Lower lobe of right lung (tissue), 2 donors: Measurements from ENCODE around the gene NPM3. TPM values are rescaled to one million over a fixed set of nuclear protein-coding genes. Genes with fewer than 3 reads are reported as not detected.
A peak's percentile ranks its signal among the peaks of the same experiment; 100 is the strongest.

Source experiments
- ATAC-seq, 2 donors: fragments of 200-7000 bp; cut with Tn5 transposase; one replicate each; pipeline ENCODE4 v1.9.1; 2020 to 2022; ENCODE audit warnings: mild to moderate bottlenecking in 2 of 2, moderate library complexity in 2 of 2
- DNase-seq: peaks from one replicate; pipeline ENCODE4 v3.0.0-alpha.2; 2020
- H3K27ac ChIP-seq: fragments of 200-600 bp; one replicate; pipeline ENCODE4 v1.8.0; 2022
- H3K27me3 ChIP-seq: fragments of 200-600 bp; one replicate; pipeline ENCODE4 v1.8.0; 2022; ENCODE audit warnings: low read depth
- H3K36me3 ChIP-seq: fragments of 200-600 bp; one replicate; pipeline ENCODE4 v1.8.0; 2022; ENCODE audit warnings: mild to moderate bottlenecking
- H3K4me1 ChIP-seq: fragments of 200-600 bp; one replicate; pipeline ENCODE4 v1.8.0; 2022
- H3K4me3 ChIP-seq: fragments of 200-600 bp; one replicate; pipeline ENCODE4 v1.8.0; 2022; ENCODE audit warnings: mild to moderate bottlenecking
- H3K9me3 ChIP-seq: fragments of 200-600 bp; one replicate; pipeline ENCODE4 v1.8.0; 2022
- intact Hi-C: fragments of 100-400 bp; cut with DNase I; formaldehyde crosslinking; loops from one replicate; pipeline ENCODE4 v1.11.0; 2022
- total RNA-seq: library from RNA; stranded (reverse); fragmentation: NEBNext Ultra II Directional; extraction: Animal tissue kit (Norgen Biotek cat#: 25700); gene quantifications from one replicate; pipeline ENCODE4 v1.2.1, GENCODE V29; 2021
- TF ChIP-seq, protein P1 (sequence below): fragments of 200-600 bp; IDR thresholded peaks from one replicate; pipeline ENCODE4 v1.8.0; 2022; ENCODE audit warnings: antibody characterized with exemption, mild to moderate bottlenecking
- donor health status: DM: no; HTN: yes; CAD: no; lungs with severe emphysema.

Gene NPM3
- total RNA-seq, 1 donor from 2014 or later: 17.4 TPM

DNA sequence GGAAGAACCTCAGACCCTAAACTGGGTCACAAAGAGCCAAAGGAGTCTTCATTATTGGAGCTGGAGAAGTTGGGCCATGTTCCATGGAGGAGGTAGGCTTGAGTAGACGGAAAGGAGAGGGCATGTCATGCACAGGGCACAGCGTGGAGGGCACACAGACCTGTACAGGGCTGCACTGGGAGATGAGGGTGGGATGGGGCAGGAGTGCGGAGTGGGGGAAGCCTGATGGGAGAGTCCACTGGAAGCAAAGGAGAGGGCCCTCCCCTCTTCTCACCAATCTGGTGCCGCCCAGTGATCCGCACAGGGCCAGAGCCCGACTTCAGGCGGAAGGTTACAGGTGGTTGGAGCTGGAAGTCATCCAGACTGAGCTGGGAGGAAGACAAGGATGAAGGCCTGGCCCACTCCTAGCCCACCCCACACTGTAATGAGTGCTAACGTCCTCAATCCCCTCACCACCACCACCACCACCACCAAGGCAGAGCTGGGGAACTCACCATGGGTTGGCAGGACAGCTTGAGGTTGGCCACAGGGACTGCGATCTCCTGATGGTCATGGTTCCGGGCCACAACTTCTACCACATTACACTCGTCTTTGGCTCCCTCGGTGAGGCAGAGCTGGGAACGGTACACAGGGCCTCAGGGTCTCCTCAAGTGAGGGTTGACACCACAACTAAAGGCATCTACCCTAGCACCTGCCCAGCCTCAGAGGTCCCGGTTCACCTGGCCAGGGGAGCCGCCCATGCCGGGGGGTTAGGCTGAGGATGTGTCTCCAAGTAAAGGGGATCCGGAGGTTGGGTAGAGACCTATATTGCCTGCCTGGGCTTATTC is 1.0 kb downstream of the NPM3 start:
- H3K9me3 ChIP-seq: no peaks in the 10 kb centered on the region
- peak overlapping the region; percentile 73 for H3K4me3 ChIP-seq
- ATAC-seq: no peak
- H3K27me3 ChIP-seq: peaks cover 20% of the 10 kb centered on the region
- intact Hi-C loops: no loop called here
- DNase-seq: no peak
- peaks cover 32% of the 10 kb centered on the region for H3K36me3 ChIP-seq
- H3K4me1 ChIP-seq: peaks cover 57% of the 10 kb centered on the region
- TF ChIP-seq, protein P1, sequence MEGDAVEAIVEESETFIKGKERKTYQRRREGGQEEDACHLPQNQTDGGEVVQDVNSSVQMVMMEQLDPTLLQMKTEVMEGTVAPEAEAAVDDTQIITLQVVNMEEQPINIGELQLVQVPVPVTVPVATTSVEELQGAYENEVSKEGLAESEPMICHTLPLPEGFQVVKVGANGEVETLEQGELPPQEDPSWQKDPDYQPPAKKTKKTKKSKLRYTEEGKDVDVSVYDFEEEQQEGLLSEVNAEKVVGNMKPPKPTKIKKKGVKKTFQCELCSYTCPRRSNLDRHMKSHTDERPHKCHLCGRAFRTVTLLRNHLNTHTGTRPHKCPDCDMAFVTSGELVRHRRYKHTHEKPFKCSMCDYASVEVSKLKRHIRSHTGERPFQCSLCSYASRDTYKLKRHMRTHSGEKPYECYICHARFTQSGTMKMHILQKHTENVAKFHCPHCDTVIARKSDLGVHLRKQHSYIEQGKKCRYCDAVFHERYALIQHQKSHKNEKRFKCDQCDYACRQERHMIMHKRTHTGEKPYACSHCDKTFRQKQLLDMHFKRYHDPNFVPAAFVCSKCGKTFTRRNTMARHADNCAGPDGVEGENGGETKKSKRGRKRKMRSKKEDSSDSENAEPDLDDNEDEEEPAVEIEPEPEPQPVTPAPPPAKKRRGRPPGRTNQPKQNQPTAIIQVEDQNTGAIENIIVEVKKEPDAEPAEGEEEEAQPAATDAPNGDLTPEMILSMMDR: no peak
- H3K27ac ChIP-seq: no peak overlapping the region

DNA sequence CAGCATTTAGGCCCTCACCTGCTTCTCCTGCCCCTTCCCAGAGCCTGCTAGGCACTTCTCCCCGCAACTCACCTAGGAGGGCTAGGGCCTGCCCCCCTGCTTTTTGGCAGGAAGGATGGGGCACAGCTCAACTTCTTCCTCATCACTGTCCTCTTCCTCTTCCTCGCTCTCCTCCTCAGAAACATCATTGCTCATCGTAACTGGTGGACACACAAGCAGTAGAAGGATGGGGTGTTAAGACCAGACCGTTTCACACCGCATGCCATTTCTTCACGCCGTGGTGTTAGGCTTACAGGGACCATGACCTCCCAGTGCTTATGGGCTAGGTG is 1.6 kb downstream of the NPM3 start:
- H3K27ac ChIP-seq: no peak overlapping the region
- peaks cover 57% of the 10 kb centered on the region for H3K4me1 ChIP-seq
- H3K36me3 ChIP-seq: peaks cover 26% of the 10 kb centered on the region
- intact Hi-C loops: no loop called here
- DNase-seq: no peak
- no peak for ATAC-seq
- H3K4me3 ChIP-seq: no peak overlapping the region
- TF ChIP-seq, protein P1: no peak
- no peaks in the 10 kb centered on the region for H3K9me3 ChIP-seq
- peaks cover 26% of the 10 kb centered on the region for H3K27me3 ChIP-seq

DNA sequence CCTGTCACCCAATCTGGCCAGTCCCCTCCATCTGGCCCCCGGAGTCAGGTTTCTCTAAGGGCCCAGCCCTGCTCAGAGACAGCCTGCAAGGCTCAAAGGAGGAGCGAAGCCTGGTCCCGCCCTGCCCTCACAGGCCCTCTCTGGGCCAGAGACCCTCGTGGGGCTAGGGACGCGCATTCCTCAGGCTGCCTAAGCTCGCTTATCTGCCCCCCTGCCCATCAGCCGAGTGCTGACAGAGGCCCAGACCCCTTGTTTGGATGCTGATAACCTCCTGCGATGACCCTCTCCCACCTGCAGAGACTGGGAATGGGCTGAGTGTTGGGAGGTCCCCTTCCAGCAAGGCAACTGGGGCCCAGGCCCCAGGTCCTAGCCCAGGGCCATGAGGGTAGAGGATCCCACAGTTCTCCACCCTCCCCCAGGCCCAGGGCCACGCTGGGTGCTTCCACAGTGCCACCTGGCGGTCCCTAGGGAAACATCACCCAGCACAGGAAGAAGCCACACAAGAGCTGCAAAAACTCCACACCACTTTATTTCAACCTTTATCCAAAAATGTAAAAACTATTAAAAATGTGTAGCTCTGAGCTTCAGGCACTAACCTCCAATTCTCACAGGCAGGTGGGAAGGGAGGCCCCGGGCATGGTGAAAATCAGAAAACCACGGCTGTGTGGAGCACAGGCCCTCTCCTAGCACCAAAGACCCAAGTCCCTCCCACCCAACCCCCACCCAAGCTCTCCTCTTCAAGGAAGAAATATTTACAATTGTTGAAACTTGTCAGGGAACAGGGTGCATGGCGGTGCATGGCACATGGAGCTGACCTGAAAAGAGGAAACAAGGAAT is 2.2 kb downstream of the NPM3 start:
- intact Hi-C loops: no loop called here
- Histone ChIP-seq H3K4me3 (no peak overlapping the region), H3K36me3 (peaks cover 20% of the 10 kb centered on the region), H3K27me3 (peaks cover 32% of the 10 kb centered on the region), H3K4me1 (peaks cover 62% of the 10 kb centered on the region), H3K27ac (no peak overlapping the region), H3K9me3 (no peaks in the 10 kb centered on the region)
- TF ChIP-seq, protein P1: peak; percentile 91
- ATAC-seq (peak; percentile 74 to 83), DNase-seq (peak; percentile 75)

DNA sequence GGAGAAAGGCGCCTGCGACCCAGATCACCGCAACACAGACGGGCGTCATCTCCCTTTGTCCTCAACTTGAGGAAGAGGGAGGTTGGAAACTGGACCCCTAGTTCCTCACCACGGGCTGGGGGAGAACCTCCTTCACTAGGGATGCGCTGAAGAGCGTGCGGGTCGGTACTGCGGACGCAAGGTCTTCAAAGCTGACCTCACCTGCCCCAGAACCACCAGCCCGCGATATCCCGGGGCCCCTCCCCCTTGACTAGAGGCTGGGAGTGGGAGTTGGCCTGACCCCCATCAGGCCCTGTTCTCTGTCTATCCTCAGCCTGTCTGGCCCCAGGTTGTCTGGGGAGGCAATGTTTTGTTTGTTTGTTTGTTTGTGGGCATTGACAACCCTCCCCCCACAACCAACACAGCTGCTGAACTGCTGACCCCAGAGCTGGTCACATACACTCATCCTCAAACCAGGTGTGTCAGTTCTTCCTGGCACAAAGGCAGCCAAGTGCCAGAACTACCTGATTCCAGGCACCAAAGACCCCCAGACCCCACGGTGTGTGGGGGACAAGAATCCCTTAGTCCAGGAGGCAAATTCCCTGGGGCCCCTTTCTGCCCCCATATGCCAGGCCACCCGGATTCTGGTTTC is 2.9 kb downstream of the NPM3 start:
- DNase-seq (no peak), ATAC-seq (no peak)
- TF ChIP-seq, protein P1: no peak
- H3K4me1 ChIP-seq: peaks cover 65% of the 10 kb centered on the region
- intact Hi-C loops: no loop called here
- H3K4me3 ChIP-seq: peak overlapping the region; percentile 56
- H3K27me3 ChIP-seq: peaks cover 35% of the 10 kb centered on the region
- peaks cover 13% of the 10 kb centered on the region for H3K36me3 ChIP-seq
- no peaks in the 10 kb centered on the region for H3K9me3 ChIP-seq
- no peak overlapping the region for H3K27ac ChIP-seq

DNA sequence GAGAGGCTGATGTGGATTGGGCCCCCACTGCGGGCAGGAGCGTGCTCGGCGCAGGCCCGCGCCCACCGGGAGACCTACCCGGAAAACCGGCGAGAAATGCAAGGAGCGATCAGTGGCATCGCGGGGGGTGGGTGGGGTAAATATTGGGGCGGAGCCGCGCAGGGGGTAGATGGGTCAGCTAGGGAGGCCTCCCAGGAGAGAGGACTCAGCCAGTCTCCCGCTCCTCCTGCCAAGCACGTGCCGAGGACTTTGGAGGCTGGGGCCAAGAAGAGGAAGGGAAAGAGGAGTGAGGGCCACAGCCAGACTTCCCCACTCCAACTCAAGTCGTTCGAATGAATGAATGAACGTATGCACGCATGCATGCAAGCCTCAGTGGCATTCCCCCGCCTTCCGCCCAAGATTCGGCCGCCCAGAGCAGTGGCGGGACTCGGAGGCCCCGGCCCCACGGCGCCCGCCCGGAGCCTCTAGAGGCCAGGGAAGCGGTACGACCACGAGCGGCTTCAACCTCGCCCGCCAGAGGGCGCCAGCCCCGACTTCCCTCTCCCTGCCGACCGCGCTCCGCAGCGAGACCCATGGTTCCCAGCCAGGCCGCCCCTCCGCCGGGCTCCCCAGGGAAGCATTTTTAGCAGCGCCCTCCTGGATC is 3.6 kb downstream of the NPM3 start:
- peak overlapping the region; percentile 56 for H3K4me3 ChIP-seq
- DNase-seq: peak; percentile 89
- intact Hi-C loops: no loop called here
- ATAC-seq: peak; percentile 85 to 87
- H3K27ac ChIP-seq: no peak overlapping the region
- peaks cover 68% of the 10 kb centered on the region for H3K4me1 ChIP-seq
- peaks cover 6% of the 10 kb centered on the region for H3K36me3 ChIP-seq
- peaks cover 42% of the 10 kb centered on the region for H3K27me3 ChIP-seq
- TF ChIP-seq, protein P1: peak; percentile 91
- no peaks in the 10 kb centered on the region for H3K9me3 ChIP-seq
